Measurements from ENCODE around the gene HOXD13.
A peak's percentile ranks its signal among the peaks of the same experiment; 100 is the strongest.

HOXD13 gene

GRCh38 chr2:176081376-176081836, 11.1 kb upstream of the HOXD13 start:
- DNase-seq, result no peak

GRCh38 chr2:176081837-176082524, 10.5 kb upstream of the HOXD13 start:
- DNase-seq, result no peak

- no peak for DNase-seq
These were observed 10.0 kb upstream of the HOXD13 start for GRCh38 chr2:176082525-176082823.

- DNase-seq, result no peak
These were observed 9.4 kb upstream of the HOXD13 start for GRCh38 chr2:176082824-176083751.

GRCh38 chr2:176083796-176084261, 8.7 kb upstream of the HOXD13 start, which contains the start of gene EVX2:
TSS of gene EVX2 (minus strand) at chr2:176083962. CDS start at chr2:176083776, 186 bp downstream.
- no peak for DNase-seq

- DNase-seq, result no peak
These were observed 7.9 kb upstream of the HOXD13 start for GRCh38 chr2:176084611-176085119.

- no peak for DNase-seq
These were observed 7.3 kb upstream of the HOXD13 start for GRCh38 chr2:176085120-176085788.

GRCh38 chr2:176085861-176086771, 6.4 kb upstream of the HOXD13 start:
- DNase-seq, result peak; percentile 23 to 60 (median 29)

GRCh38 chr2:176087330-176088047, 5.0 kb upstream of the HOXD13 start:
- DNase-seq, result no peak

GRCh38 chr2:176088048-176088936, 4.2 kb upstream of the HOXD13 start:
- DNase-seq, result peak; percentile 18 to 79 (median 64)

- DNase-seq, result no peak
These were observed 3.3 kb upstream of the HOXD13 start for GRCh38 chr2:176088937-176089842.

- DNase-seq, result no peak
These were observed 2.6 kb upstream of the HOXD13 start for GRCh38 chr2:176089843-176090395.

- no peak for DNase-seq
These were observed 1.7 kb upstream of the HOXD13 start for GRCh38 chr2:176090862-176091261.

- DNase-seq, result no peak
These were observed 927 bp upstream of the HOXD13 start for GRCh38 chr2:176091329-176092258.

- peak; percentile 24 to 43 (median 42) for DNase-seq
These were observed 800 bp downstream of the HOXD13 start for GRCh38 chr2:176093145-176093897.

GRCh38 chr2:176093898-176094249, 1.4 kb downstream of the HOXD13 start:
- peak in 1 of 3 experiments; percentile 39 for DNase-seq

- DNase-seq, result no peak
These were observed 1.8 kb downstream of the HOXD13 start for GRCh38 chr2:176094349-176094748.

All from NCI-H1417 (cell line).